ENCODE measurements around the gene RABGGTA.
A peak's percentile ranks its signal among the peaks of the same experiment; 100 is the strongest.

Gene RABGGTA

GRCh38 chr14:24246765-24247212 is 24.6 kb downstream of the RABGGTA start:
- TF ChIP-seq EGR1 (IDR thresholded peaks at IDR 0.05) (no peak), RAD21 (IDR thresholded peaks at IDR 0.05; ENCODE audit: low read depth) (no peak), TAF1 (IDR thresholded peaks at IDR 0.05; ENCODE audit: low read depth) (no peak), EP300 (IDR thresholded peaks at IDR 0.05; ENCODE audit: borderline replicate concordance) (no peak), TCF12 (IDR thresholded peaks at IDR 0.05; ENCODE audit: low read depth) (no peak), NFIC (IDR thresholded peaks at IDR 0.05) (no peak), ZBTB7A (IDR thresholded peaks at IDR 0.05; ENCODE audit: low read depth) (no peak), TEAD4 (IDR thresholded peaks at IDR 0.05) (no peak), FOXM1 (IDR thresholded peaks at IDR 0.05; ENCODE audit: borderline replicate concordance, low read depth) (no peak), CREB1 (IDR thresholded peaks at IDR 0.05; ENCODE audit: low read depth) (no peak), YY1 (IDR thresholded peaks at IDR 0.05; ENCODE audit: low read depth) (no peak)
- TF ChIP-seq, protein P1, sequence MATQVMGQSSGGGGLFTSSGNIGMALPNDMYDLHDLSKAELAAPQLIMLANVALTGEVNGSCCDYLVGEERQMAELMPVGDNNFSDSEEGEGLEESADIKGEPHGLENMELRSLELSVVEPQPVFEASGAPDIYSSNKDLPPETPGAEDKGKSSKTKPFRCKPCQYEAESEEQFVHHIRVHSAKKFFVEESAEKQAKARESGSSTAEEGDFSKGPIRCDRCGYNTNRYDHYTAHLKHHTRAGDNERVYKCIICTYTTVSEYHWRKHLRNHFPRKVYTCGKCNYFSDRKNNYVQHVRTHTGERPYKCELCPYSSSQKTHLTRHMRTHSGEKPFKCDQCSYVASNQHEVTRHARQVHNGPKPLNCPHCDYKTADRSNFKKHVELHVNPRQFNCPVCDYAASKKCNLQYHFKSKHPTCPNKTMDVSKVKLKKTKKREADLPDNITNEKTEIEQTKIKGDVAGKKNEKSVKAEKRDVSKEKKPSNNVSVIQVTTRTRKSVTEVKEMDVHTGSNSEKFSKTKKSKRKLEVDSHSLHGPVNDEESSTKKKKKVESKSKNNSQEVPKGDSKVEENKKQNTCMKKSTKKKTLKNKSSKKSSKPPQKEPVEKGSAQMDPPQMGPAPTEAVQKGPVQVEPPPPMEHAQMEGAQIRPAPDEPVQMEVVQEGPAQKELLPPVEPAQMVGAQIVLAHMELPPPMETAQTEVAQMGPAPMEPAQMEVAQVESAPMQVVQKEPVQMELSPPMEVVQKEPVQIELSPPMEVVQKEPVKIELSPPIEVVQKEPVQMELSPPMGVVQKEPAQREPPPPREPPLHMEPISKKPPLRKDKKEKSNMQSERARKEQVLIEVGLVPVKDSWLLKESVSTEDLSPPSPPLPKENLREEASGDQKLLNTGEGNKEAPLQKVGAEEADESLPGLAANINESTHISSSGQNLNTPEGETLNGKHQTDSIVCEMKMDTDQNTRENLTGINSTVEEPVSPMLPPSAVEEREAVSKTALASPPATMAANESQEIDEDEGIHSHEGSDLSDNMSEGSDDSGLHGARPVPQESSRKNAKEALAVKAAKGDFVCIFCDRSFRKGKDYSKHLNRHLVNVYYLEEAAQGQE (IDR thresholded peaks at IDR 0.05; ENCODE audit: low read depth): no peak
- TF ChIP-seq, protein P2, sequence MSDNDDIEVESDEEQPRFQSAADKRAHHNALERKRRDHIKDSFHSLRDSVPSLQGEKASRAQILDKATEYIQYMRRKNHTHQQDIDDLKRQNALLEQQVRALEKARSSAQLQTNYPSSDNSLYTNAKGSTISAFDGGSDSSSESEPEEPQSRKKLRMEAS (IDR thresholded peaks at IDR 0.05): no peak

GRCh38 chr14:24243336-24243836 is 28.0 kb downstream of the RABGGTA start:
- TF ChIP-seq TEAD4 (IDR thresholded peaks at IDR 0.05) (0 out of 2 replicates have a peak, but pooled peaks have one; percentile 14), CEBPB (IDR thresholded peaks at IDR 0.05) (no peak)

- TF ChIP-seq USF1 (IDR thresholded peaks at IDR 0.05): no peak
- no peak; the same call in 1 of the 2 replicates for TF ChIP-seq FOXM1 (IDR thresholded peaks at IDR 0.05; ENCODE audit: borderline replicate concordance, low read depth)
- no peak for TF ChIP-seq CREB1 (IDR thresholded peaks at IDR 0.05; ENCODE audit: low read depth)
- TF ChIP-seq, protein P1 (IDR thresholded peaks at IDR 0.05; ENCODE audit: low read depth): no peak
- TF ChIP-seq EP300 (IDR thresholded peaks at IDR 0.05; ENCODE audit: borderline replicate concordance): no peak
- TF ChIP-seq YY1 (IDR thresholded peaks at IDR 0.05; ENCODE audit: low read depth): 0 out of 2 replicates have a peak, but pooled peaks have one; percentile 27
- TF ChIP-seq TCF12 (IDR thresholded peaks at IDR 0.05; ENCODE audit: low read depth): no peak; the same call in 1 of the 2 replicates
- TF ChIP-seq EGR1 (IDR thresholded peaks at IDR 0.05): 0 out of 2 replicates have a peak, but pooled peaks have one; percentile 21
- TF ChIP-seq, protein P2 (IDR thresholded peaks at IDR 0.05): no peak
Measured at GRCh38 chr14:24241829-24242443, 29.5 kb downstream of the RABGGTA start.

DNA sequence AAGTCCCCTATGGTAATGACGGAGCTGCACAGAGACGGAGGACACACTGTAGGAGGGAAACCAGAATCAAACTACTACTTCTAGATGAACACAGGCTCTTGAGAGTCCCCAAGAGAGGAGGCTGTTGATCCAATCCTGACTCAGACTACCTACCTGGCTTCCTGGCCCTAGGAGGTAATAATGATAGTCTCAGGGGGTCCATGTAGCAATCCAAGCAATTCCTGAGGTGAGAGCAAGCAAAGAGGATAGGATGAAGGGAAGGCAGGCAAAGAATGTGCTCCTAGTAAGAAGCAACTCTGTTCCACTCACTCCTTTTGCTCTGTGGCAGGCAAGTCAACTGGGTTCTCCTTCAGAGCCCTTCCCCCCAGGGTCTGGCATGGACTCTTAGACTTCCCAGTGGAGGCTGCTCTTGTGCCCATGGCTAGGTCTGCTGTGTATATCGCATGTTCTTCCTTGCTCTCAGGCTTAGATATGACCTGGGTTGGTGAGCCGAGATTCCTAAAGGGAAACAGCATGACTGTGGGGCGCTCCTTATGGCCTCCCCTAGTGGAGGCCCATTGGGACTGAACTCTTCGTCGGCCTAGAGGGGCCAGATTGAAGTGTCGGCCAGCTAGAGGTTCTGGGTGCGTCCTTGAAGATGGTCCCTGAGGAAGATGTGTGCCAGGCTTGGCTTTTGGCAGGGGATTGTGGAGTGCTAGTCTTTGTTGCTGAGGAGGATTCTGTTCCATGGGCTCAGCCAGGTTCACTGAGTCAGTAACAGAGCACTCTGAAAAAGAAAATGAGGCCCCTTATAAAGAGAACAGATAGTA is 31.1 kb downstream of the RABGGTA start:
- no peak for TF ChIP-seq RAD21 (IDR thresholded peaks at IDR 0.05; ENCODE audit: low read depth)
- no peak for TF ChIP-seq EP300 (IDR thresholded peaks at IDR 0.05; ENCODE audit: borderline replicate concordance)
- no peak for TF ChIP-seq TCF12 (IDR thresholded peaks at IDR 0.05; ENCODE audit: low read depth)
- no peak for TF ChIP-seq USF1 (IDR thresholded peaks at IDR 0.05)
- TF ChIP-seq CREB1 (IDR thresholded peaks at IDR 0.05; ENCODE audit: low read depth): no peak
- TF ChIP-seq, protein P1 (IDR thresholded peaks at IDR 0.05; ENCODE audit: low read depth): no peak
- no peak for TF ChIP-seq TAF1 (IDR thresholded peaks at IDR 0.05; ENCODE audit: low read depth)
- TF ChIP-seq CEBPB (IDR thresholded peaks at IDR 0.05): no peak
- TF ChIP-seq FOXM1 (IDR thresholded peaks at IDR 0.05; ENCODE audit: borderline replicate concordance, low read depth): no peak
- no peak for TF ChIP-seq EGR1 (IDR thresholded peaks at IDR 0.05)
- TF ChIP-seq, protein P2 (IDR thresholded peaks at IDR 0.05): no peak
- TF ChIP-seq ZBTB7A (IDR thresholded peaks at IDR 0.05; ENCODE audit: low read depth): no peak
- no peak for TF ChIP-seq TEAD4 (IDR thresholded peaks at IDR 0.05)
- TF ChIP-seq YY1 (IDR thresholded peaks at IDR 0.05; ENCODE audit: low read depth): no peak
- TF ChIP-seq NFIC (IDR thresholded peaks at IDR 0.05): no peak

Measured in Ishikawa (cell line).